Measurements from ENCODE around the gene PITPNC1. TPM values are rescaled to one million over a fixed set of nuclear protein-coding genes. Genes with fewer than 3 reads are reported as not detected.

The PITPNC1 gene
- total and polyA plus RNA-seq, 2 of the 13 experiments (the other 11 are each of a cell fraction or from before 2014, with no cell fraction given) = 4.1 to 5.7 TPM

DNA sequence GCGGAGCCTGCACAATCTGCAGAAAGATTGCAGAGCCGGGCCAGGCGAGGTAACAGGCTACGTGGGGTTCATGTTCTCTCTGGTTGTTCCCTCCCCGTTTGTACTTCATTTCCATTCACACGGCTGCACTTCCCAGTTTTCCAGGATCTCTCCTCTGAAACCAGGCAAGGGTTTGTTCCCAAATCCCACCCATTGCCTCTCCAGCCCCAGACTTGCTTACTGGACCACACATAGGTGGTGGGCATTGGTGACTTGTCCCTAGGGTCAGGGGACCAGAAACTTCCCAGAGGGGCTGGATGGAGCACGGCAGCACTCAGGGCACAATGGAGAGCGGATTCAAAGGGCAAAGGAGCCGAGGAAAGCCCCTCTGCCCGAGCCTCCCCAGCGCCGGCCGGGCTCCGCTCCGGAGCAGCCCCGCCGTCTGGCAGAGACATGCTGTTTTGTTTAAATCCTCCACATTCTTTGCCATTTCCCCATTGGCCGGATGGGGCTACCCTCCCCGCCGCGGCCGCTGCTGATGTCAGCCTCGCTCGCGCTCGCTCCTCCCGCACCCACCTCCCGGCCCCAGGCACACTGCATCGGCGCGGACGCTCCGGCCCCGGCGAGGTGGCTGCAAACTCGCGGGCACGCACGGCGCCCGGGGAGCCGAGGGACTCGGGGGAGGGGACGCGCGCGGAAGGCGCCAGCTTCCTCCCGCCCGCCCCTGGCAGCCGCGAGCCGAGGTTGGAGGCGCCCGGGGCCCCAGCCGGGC lies at the start of gene PITPNC1 (continued):
- TF ChIP-seq ZNF674 (CRISPR knock-in tag; IDR thresholded peaks at IDR 0.05; ENCODE audit: low read depth) = 0 out of 2 replicates have a peak, but pooled peaks have one; percentile 78
- TF ChIP-seq SP5 (CRISPR knock-in tag; IDR thresholded peaks at IDR 0.05; ENCODE audit: borderline replicate concordance, low read depth) = no peak
- TF ChIP-seq, protein P1, sequence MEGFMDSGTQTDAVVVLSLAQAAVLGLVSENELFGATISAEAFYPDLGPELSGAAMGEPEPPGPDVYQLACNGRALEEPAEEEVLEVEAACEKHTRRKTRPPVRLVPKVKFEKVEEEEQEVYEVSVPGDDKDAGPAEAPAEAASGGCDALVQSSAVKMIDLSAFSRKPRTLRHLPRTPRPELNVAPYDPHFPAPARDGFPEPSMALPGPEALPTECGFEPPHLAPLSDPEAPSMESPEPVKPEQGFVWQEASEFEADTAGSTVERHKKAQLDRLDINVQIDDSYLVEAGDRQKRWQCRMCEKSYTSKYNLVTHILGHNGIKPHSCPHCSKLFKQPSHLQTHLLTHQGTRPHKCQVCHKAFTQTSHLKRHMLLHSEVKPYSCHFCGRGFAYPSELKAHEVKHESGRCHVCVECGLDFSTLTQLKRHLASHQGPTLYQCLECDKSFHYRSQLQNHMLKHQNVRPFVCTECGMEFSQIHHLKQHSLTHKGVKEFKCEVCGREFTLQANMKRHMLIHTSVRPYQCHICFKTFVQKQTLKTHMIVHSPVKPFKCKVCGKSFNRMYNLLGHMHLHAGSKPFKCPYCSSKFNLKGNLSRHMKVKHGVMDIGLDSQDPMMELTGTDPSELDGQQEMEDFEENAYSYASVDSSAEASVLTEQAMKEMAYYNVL (CRISPR knock-in tag; IDR thresholded peaks at IDR 0.05; ENCODE audit: borderline replicate concordance) = no peak
- TF ChIP-seq HNRNPLL (IDR thresholded peaks at IDR 0.05; ENCODE audit: low read depth, low read length, poor library complexity, severe bottlenecking) = peak; percentile 62
- no peak for TF ChIP-seq CCAR2 (optimal IDR thresholded peaks at IDR 0.05; ENCODE audit: low read depth, low read length)
- TF ChIP-seq, protein P2, sequence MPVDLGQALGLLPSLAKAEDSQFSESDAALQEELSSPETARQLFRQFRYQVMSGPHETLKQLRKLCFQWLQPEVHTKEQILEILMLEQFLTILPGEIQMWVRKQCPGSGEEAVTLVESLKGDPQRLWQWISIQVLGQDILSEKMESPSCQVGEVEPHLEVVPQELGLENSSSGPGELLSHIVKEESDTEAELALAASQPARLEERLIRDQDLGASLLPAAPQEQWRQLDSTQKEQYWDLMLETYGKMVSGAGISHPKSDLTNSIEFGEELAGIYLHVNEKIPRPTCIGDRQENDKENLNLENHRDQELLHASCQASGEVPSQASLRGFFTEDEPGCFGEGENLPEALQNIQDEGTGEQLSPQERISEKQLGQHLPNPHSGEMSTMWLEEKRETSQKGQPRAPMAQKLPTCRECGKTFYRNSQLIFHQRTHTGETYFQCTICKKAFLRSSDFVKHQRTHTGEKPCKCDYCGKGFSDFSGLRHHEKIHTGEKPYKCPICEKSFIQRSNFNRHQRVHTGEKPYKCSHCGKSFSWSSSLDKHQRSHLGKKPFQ (CRISPR knock-in tag; IDR thresholded peaks at IDR 0.05; ENCODE audit: insufficient replicate concordance) = no peak
- TF ChIP-seq ZNF577 (CRISPR knock-in tag; IDR thresholded peaks at IDR 0.05; ENCODE audit: borderline replicate concordance, low read depth) = no peak
- TF ChIP-seq PITX1 (CRISPR knock-in tag; IDR thresholded peaks at IDR 0.05) = no peak
- 0 out of 2 replicates have a peak, but pooled peaks have one; percentile 63 for TF ChIP-seq AKAP8 (CRISPR knock-in tag; IDR thresholded peaks at IDR 0.05)
- no peak for TF ChIP-seq HOXA7 (CRISPR knock-in tag; IDR thresholded peaks at IDR 0.05)
- no peak; the same call in 1 of the 2 replicates for TF ChIP-seq ZFP1 (CRISPR knock-in tag; IDR thresholded peaks at IDR 0.05)
- peak; percentile 51; the same call in 1 of the 2 replicates for TF ChIP-seq KAT7 (CRISPR knock-in tag; IDR thresholded peaks at IDR 0.05; ENCODE audit: borderline replicate concordance)
- TF ChIP-seq, protein P3, sequence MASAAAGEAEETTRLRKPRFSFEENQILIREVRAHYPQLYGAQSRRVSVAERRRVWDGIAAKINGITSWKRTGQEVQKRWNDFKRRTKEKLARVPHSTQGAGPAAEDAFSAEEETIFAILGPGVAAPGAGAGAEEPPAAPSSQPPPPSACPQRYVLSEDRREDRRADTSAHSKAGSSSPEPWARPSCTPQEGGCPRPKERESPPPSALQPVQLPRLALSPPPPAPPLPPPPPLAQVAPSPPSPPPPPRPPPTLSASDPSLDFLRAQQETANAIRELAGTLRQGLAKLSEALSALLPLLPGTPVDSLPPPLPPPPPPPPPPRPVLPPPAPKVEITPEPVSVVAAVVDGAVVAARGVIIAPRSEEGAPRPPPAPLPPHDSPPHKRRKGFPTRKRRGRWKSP (CRISPR knock-in tag; IDR thresholded peaks at IDR 0.05) = no peak
- TF ChIP-seq ZNF225 (CRISPR knock-in tag; IDR thresholded peaks at IDR 0.05) = no peak
- no peak for TF ChIP-seq GTF3A (CRISPR knock-in tag; conservative IDR thresholded peaks at IDR 0.05)
- TF ChIP-seq ZNF788 (CRISPR knock-in tag; IDR thresholded peaks at IDR 0.05; ENCODE audit: borderline replicate concordance) = peak; percentile 83; the same call in 1 of the 2 replicates
- TF ChIP-seq, protein P4, sequence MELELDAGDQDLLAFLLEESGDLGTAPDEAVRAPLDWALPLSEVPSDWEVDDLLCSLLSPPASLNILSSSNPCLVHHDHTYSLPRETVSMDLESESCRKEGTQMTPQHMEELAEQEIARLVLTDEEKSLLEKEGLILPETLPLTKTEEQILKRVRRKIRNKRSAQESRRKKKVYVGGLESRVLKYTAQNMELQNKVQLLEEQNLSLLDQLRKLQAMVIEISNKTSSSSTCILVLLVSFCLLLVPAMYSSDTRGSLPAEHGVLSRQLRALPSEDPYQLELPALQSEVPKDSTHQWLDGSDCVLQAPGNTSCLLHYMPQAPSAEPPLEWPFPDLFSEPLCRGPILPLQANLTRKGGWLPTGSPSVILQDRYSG (CRISPR knock-in tag; IDR thresholded peaks at IDR 0.05) = no peak
- peak; percentile 28 for TF ChIP-seq MED8 (CRISPR knock-in tag; IDR thresholded peaks at IDR 0.05; ENCODE audit: insufficient replicate concordance)
- TF ChIP-seq, protein P5, sequence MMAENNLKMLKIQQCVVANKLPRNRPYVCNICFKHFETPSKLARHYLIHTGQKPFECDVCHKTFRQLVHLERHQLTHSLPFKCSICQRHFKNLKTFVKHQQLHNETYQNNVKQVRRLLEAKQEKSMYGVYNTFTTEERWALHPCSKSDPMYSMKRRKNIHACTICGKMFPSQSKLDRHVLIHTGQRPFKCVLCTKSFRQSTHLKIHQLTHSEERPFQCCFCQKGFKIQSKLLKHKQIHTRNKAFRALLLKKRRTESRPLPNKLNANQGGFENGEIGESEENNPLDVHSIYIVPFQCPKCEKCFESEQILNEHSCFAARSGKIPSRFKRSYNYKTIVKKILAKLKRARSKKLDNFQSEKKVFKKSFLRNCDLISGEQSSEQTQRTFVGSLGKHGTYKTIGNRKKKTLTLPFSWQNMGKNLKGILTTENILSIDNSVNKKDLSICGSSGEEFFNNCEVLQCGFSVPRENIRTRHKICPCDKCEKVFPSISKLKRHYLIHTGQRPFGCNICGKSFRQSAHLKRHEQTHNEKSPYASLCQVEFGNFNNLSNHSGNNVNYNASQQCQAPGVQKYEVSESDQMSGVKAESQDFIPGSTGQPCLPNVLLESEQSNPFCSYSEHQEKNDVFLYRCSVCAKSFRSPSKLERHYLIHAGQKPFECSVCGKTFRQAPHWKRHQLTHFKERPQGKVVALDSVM (CRISPR knock-in tag; IDR thresholded peaks at IDR 0.05) = no peak
- TF ChIP-seq ZSCAN25 (CRISPR knock-in tag; IDR thresholded peaks at IDR 0.05) = 0 out of 2 replicates have a peak, but pooled peaks have one; percentile 33
- TF ChIP-seq PAX8 (CRISPR knock-in tag; IDR thresholded peaks at IDR 0.05; ENCODE audit: borderline replicate concordance) = 0 out of 2 replicates have a peak, but pooled peaks have one; percentile 22
